Kidney (tissue), 14 donors: ENCODE data around the gene ECI1. TPM values are rescaled to one million over a fixed set of nuclear protein-coding genes. Genes with fewer than 3 reads are reported as not detected.
"Not testable (repeated sequence)": the region's sequence is repeated elsewhere in the genome, so short reads cannot be mapped to it uniquely, and the experiment has no call there.

ENCODE experiments used
- DNase-seq, 5 donors: peaks; one replicate each; pipeline ENCODE4 v3.0.0-alpha.2; 2013 to 2020
- FAIRE-seq: peaks from 2 replicates; lab custom pipeline; 2012; peaks lifted over from hg19 to GRCh38; lab: Jason Lieb, UNC
- H3K27ac ChIP-seq, 2 donors: one replicate each; pipeline ENCODE4 v1.7.0; 2013; ENCODE audit warnings: low read depth in 2 of 2, low read length in 2 of 2, inconsistent platforms in 1 of 2
- H3K27me3 ChIP-seq: one replicate; pipeline ENCODE4 v1.7.1; 2013; ENCODE audit warnings: low read length, inconsistent platforms; ENCODE audit not compliant: control insufficient read depth, insufficient read depth
- H3K36me3 ChIP-seq, 3 donors: one replicate each; pipeline versions ENCODE4 v1.7.0 to v1.7.1; 2013; ENCODE audit warnings: low read length in 3 of 3, control low read depth in 1 of 3, inconsistent platforms in 1 of 3; ENCODE audit not compliant: insufficient read depth in 3 of 3, control insufficient read depth in 2 of 3
- H3K4me1 ChIP-seq, 3 donors: one replicate each; pipeline versions ENCODE4 v1.7.0 to v1.7.1; 2013; ENCODE audit warnings: low read length in 3 of 3, inconsistent platforms in 1 of 3, low read depth in 1 of 3; ENCODE audit not compliant: control insufficient read depth in 2 of 3, insufficient read depth in 2 of 3
- H3K4me3 ChIP-seq, 3 donors: one replicate each; pipeline versions ENCODE4 v1.7.0 to v1.8.1; 2013; ENCODE audit warnings: low read length in 3 of 3, control low read depth in 1 of 3, inconsistent platforms in 1 of 3
- H3K9ac ChIP-seq, 3 donors: one replicate each; pipeline versions ENCODE4 v1.7.0 to v1.7.1; 2013; ENCODE audit warnings: low read length in 3 of 3, control low read depth in 1 of 3, inconsistent platforms in 1 of 3
- H3K9me3 ChIP-seq, 3 donors: one replicate each; pipeline versions ENCODE4 v1.7.0 to v1.7.1; 2013; ENCODE audit warnings: low read length in 3 of 3, control low read depth in 1 of 3, inconsistent platforms in 1 of 3; ENCODE audit not compliant: control insufficient read depth in 2 of 3, insufficient read depth in 1 of 3
- CTCF ChIP-seq: IDR thresholded peaks from 3 replicates; pipeline ENCODE4 v1.5.1; 2012; ENCODE audit warnings: mild to moderate bottlenecking, moderate library complexity, borderline replicate concordance; ENCODE audit not compliant: insufficient read depth; ENCODE audit errors: extremely low read depth
- intact Hi-C: fragments of 100-400 bp; cut with DNase I; formaldehyde crosslinking; loops from one replicate; pipeline ENCODE4 v1.11.1; 2022
- polyA plus RNA-seq: library from polyadenylated mRNA; stranded (reverse); fragments of 350-450 nt; fragmentation: Illumina TruSeq; extraction: RNeasy Lipid Tissue Mini Kit (QIAGEN cat#74804); gene quantifications from one replicate; pipeline ENCODE4 v1.2.3, GENCODE V29; 2014; ENCODE audit warnings: low read depth, low replicate concordance; ENCODE audit not compliant: insufficient read depth
- total RNA-seq: library from RNA; stranded (reverse); fragmentation: NEBNext Ultra II Directional; extraction: Animal tissue kit (Norgen Biotek cat#: 25700); gene quantifications from one replicate; pipeline ENCODE4 v1.2.1, GENCODE V29; 2021
- donor health status: control.
- donor health status: control.
- donor health status: control.
- donor health status: control.
- donor health status: control.
- donor health status: DM: yes; HTN: yes; CAD: no.
- donor health status: Normal renal cell carcinoma (clear cell type).

ECI1 gene
- total and polyA plus RNA-seq, 2 donors from 2014 or later = 98.1 to 233 TPM

DNA sequence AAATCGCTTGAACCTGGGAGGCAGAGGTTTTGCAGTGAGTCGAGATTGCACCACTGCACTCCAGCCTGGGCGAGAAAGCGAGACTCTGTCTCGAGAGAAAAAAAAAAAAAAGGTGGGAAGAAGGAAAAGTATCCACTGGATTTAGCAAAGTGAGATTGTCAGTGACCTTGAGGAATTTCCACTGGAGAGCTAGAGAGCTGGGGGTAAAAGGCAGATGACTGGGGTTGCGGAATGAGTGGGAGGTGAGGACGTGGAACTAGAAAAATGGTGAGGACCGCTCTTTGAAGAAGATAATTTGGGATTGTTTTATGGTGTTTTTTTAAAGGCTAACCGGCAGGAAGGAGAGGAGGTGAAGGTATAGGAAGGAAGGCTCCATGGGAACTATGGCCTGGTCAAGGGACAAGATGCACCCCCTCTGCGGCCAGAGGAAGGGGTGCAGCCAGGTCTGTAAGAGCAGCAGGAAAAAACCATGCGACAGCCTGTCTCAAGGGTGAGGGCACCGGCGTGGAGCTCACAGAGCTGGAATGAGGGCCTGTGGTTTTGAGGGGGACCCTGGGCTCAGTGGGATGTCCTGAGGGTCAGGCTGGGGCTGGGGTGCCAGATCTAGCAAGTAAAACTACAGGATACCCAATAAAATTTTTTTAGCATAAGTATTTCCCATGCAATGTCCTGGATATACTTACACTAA, 46.8 kb downstream of the ECI1 start:
- no peaks in the 10 kb centered on the region for H3K9me3 ChIP-seq
- peaks cover 0 to 15% (median 10%) of the 10 kb centered on the region in 3 donors for H3K4me1 ChIP-seq
- DNase-seq = peak in 1 of 5 donors; percentile 71
- H3K36me3 ChIP-seq = peaks cover 0 to 4% (median 0%) of the 10 kb centered on the region in 3 donors
- no peak for FAIRE-seq
- H3K27me3 ChIP-seq = no peaks in the 10 kb centered on the region
- no peak for TF ChIP-seq CTCF
- intact Hi-C loops = no loop called here
- H3K4me3 ChIP-seq = peak overlapping the region; percentile 59 to 92 (median 78)
- H3K9ac ChIP-seq = peak overlapping the region in 2 of 3 donors; percentile 46 to 68
- H3K27ac ChIP-seq = peak overlapping the region; percentile 98

DNA sequence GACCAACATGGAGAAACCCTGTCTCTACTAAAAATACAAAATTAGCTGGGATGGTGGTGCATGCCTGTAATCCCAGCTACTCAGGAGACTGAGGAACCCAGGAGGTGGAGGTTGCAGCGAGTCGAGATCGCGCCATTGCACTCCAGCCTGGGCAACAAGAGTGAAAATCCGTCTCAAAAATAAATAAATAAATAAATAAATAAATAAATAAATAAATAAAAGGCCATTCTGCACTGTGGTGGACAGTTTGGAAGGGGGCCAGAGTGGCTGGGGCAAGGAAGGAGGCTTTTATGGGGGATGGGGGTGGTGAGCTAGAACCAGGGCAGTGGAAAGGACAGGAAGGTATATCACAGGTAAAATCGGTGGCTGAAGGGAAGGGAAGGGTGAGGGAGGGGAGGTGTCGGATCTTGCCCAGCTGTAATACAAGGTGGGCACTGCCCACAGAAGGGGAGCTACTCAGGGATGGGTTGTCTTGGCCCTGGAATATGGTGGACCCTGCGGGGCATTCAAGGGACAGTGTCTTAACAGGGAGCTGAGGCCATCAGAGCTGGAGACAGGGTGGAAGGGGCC, 48.2 kb downstream of the ECI1 start:
- H3K27me3 ChIP-seq, FAIRE-seq, H3K9me3 ChIP-seq, H3K27ac ChIP-seq, H3K36me3 ChIP-seq, intact Hi-C loops, H3K4me3 ChIP-seq, H3K9ac ChIP-seq, DNase-seq: not testable (repeated sequence)
- H3K4me1 ChIP-seq = peaks cover 0 to 15% (median 10%) of the 10 kb centered on the region in 3 donors

- intact Hi-C loops = no loop called here
- no peaks in the 10 kb centered on the region for H3K9me3 ChIP-seq
- FAIRE-seq (no peak), DNase-seq (no peak)
- H3K27me3 ChIP-seq = no peaks in the 10 kb centered on the region
- H3K4me1 ChIP-seq = peaks cover 0 to 5% (median 3%) of the 10 kb centered on the region in 3 donors
- TF ChIP-seq CTCF = no peak
- H3K9ac ChIP-seq = no peak overlapping the region
- no peak overlapping the region for H3K27ac ChIP-seq
- H3K36me3 ChIP-seq = no peaks in the 10 kb centered on the region
- H3K4me3 ChIP-seq = no peak overlapping the region
These were observed 51.1 kb downstream of the ECI1 start for GRCh38 chr16:2200313-2200712.

DNA sequence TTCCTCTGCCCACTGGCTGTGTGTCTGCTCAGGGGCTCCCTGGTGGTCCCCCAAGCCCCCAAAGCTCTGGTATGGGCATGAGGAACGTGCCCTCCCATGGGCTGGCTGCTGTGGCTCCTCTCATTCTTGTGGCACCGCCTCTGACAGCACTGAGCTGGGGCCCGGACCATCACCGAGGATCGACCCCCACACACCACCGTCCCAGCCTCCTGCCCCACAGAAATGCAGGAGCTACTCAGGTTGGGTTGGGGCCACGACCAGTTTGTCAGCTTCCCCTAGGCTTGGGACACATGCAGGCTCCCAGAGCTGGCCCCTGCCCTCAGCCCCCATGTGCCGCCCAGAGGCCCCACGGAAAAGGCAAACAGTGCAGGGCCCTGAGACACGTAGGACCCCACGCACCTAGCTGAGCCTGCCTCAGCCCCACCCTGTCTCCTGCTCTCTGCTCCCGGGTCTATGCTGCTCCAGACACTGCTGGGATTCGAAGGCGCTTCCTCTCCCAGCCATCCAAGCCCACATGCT, 51.7 kb downstream of the ECI1 start:
- DNase-seq = no peak
- intact Hi-C loops = no loop called here

More for the DNA sequence above, 51.7 kb downstream of the ECI1 start:
- Histone ChIP-seq H3K9me3 (no peaks in the 10 kb centered on the region), H3K4me1 (peaks cover 0 to 4% (median 2%) of the 10 kb centered on the region in 3 donors), H3K9ac (no peak overlapping the region), H3K36me3 (no peaks in the 10 kb centered on the region), H3K27ac (no peak overlapping the region), H3K27me3 (no peaks in the 10 kb centered on the region), H3K4me3 (no peak overlapping the region)
- no peak for TF ChIP-seq CTCF
- no peak for FAIRE-seq
